GM12873 (cell line): ENCODE measurements around the gene SP100.
A peak's percentile ranks its signal among the peaks of the same experiment; 100 is the strongest.

Experiments
- CTCF ChIP-seq: IDR thresholded peaks from 2 replicates; pipeline ENCODE4 v1.5.1; 2012; ENCODE audit warnings: low read depth, mild to moderate bottlenecking, moderate library complexity, low read length, control low read depth; ENCODE audit not compliant: insufficient read depth; ENCODE audit errors: missing control alignments

Gene SP100

GRCh38 chr2:230569298-230569697 lies 153.3 kb downstream of the SP100 start:
- TF ChIP-seq CTCF, result no peak

- peak; percentile 9 for TF ChIP-seq CTCF
Observed at GRCh38 chr2:230570987-230571386, 155.0 kb downstream of the SP100 start.

- no peak for TF ChIP-seq CTCF
Observed at GRCh38 chr2:230575642-230576324, 159.8 kb downstream of the SP100 start.

GRCh38 chr2:230577114-230577513 lies 161.1 kb downstream of the SP100 start:
- no peak for TF ChIP-seq CTCF

- no peak for TF ChIP-seq CTCF
Observed at GRCh38 chr2:230578106-230578505, 162.1 kb downstream of the SP100 start.

GRCh38 chr2:230582851-230583283 lies 166.9 kb downstream of the SP100 start:
- no peak for TF ChIP-seq CTCF

- TF ChIP-seq CTCF, result no peak
Observed at GRCh38 chr2:230583581-230583980, 167.6 kb downstream of the SP100 start.
